Pulmonary artery endothelial cell (primary cell): ENCODE measurements around the gene ZNF423. TPM values are rescaled to one million over a fixed set of nuclear protein-coding genes. Genes with fewer than 3 reads are reported as not detected.

Source experiments
- DNase-seq: peaks from one replicate; pipeline ENCODE4 v3.0.0-alpha.2; 2011; ENCODE audit warnings: low read depth, low spot score
- total RNA-seq: library from RNA; depleted of rRNA; stranded (reverse); fragments of >200 nt; gene quantifications from 2 replicates; pipeline ENCODE4 v1.2.3, GENCODE V29; 2014

The ZNF423 gene
- total RNA-seq, 1 donor from 2014 or later, result 0.73 TPM

DNA sequence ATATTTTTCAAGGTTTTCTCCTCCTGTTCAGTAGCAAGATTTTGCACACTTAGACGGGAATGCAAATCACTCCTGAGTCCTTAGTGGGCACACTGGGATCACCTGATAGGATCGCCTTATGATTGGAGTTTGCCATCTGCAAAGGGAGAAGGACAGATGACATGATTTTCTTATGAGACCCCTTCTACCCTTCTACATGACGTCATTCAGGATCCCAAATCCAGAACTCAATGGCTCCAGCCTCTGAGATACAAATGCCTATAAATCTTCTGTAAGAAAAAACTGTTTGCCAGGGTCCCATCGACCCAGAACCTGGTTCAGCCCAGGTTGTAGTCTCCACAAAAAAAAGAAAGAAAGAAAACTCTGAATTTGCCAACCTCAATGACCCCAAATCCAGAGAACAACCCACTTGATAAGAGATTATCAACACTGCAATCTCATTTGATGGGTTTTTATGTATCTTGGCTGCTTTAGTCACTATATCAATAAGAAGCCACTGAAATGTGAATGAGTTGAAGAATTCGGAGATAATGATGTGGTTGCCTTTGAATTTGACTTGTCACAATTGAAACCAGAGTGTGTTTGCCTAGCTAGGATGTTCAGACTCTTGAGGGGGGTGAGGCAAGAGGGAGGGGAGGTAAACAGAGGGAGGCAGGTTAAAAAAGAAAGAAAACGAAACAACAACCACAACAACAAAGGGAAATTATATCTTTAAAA is 6.7 kb downstream of the ZNF423 start:
- DNase-seq, result no peak

GRCh38 chr16:49848530-49848929 is 7.4 kb downstream of the ZNF423 start:
- no peak for DNase-seq

GRCh38 chr16:49846800-49847199 is 9.1 kb downstream of the ZNF423 start:
- DNase-seq, result no peak

- DNase-seq, result no peak
Measured at GRCh38 chr16:49844359-49844758, 11.6 kb downstream of the ZNF423 start.

GRCh38 chr16:49843758-49844157 is 12.2 kb downstream of the ZNF423 start:
- DNase-seq, result no peak

- no peak for DNase-seq
Measured at GRCh38 chr16:49842972-49843371, 12.9 kb downstream of the ZNF423 start.

- no peak for DNase-seq
Measured at GRCh38 chr16:49839017-49839825, 16.7 kb downstream of the ZNF423 start.

DNA sequence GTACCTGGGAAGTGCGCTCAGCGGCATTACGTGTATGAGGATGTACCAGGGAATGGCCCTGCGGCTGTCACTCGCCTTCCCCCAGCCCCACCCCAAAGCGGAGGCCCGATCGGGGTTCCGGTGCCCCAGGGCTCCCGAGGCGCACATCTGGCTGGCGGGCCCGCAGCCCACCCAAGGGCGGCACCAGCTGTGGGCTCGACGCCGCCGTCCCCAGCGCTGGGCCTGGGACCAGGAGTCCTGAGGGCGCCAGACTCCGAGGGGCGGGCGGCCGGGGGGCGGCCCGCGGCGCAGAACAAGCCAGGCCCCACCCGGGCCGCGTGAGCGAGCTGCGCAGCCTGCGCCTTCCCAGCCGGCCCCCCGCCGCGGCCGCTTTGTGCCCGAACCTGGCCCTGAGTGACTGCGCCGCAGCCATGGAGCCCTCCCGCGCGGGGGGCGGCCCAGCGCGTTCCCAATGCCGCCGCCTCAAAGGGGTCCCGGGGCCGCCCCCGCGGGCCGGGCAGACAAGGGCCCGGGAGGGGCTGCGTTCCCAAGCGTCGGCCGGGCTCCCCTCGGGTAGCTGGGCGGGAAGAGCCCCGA is 17.4 kb downstream of the ZNF423 start:
- no peak for DNase-seq

DNA sequence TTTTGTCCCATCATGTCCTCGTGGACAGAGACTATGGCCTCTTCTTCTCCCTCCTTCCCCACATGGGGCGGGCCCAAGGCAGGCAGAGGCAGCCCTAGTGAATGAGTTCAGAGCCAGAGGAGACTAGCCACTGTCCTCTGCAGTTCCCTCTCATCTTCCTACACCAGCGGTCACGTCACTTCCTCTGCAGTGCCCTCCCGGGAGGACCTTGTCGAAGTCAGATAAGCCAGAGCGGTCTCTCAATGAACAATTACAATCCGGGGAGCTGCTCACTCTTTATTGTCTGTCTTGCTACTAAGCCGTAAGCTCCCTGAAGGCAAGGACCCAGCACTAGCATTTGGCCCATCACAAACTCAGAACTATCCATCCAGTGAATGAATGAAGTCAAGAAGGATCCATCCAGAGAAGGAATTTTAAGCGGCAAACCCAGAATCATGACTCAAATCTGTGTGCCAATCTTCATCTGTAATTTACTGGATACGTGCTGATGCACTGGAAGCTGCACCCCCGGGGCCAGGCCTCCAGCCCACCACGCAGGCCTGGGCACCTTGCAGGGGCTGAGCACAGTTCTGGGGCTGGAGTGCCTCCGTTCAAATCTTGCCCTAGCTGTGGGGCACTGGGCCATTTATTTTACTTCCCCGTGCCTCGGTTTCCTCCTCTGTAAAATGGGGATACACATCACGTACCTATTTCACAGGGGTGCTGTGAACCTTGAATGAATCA is 18.1 kb downstream of the ZNF423 start:
- DNase-seq, result no peak

DNA sequence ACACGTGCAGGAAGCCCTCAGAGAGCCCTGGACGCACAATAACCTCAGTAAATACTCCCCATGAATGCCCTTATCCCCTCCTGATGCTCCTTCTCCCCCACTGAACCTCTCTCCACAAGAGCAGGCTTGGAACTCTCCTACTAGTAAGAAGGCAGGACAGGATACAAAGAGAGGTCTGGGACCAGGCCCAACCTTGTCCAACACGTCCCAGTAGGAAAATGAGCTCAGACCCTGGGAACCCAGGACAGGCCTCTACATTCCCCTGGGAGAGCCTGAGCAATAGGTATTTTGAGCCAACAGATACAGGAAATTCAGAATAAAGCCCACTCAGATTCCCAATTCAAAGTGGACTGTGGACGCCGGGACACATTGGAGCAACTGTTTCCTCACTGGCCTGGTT is 19.2 kb downstream of the ZNF423 start:
- DNase-seq, result no peak

DNA sequence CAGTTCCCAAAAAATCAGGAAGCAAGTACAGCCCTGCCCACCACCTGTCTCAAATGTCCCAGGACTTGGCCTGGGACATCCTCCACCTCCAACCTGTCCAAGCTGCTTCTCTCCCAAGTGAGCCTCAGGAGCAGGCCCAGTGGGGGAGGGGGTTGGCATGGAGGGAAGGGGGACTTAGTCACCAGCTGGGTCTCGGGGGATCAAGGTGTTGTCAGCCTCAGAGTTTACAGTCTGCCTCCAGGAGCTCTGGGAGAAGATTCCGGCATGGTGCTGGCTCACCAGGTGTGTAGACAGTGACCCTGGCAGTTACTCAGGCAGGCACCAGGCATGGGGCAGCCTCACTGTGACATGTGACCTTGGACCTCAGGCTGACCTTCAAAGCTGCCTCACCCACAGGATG is 19.7 kb downstream of the ZNF423 start:
- DNase-seq, result no peak

- DNase-seq, result no peak
Measured at GRCh38 chr16:49835161-49835777, 20.6 kb downstream of the ZNF423 start.

- no peak for DNase-seq
Measured at GRCh38 chr16:49834531-49835151, 21.3 kb downstream of the ZNF423 start.

GRCh38 chr16:49833796-49834530 is 21.9 kb downstream of the ZNF423 start:
- no peak for DNase-seq

GRCh38 chr16:49833085-49833484 is 22.8 kb downstream of the ZNF423 start:
- DNase-seq, result no peak

DNA sequence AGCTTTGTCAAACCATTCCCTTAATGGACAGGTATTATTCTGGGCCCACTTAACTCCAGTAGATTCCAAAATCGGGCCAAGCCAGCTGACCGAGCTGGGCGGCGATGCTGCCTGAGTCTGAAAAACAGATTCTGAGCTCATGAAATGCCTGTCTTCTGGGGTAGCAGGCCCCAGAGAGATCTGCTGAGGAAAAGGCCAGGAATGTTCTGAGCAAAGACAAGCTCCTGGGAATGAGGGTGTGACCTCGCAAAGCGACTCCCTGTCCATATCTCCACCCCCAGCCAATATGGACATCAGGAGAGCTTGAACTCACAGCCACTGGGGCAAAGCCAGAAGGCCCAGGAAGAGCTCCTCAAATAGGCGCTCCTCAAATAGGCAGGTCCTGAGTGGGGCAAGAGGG is 23.7 kb downstream of the ZNF423 start:
- no peak for DNase-seq

DNA sequence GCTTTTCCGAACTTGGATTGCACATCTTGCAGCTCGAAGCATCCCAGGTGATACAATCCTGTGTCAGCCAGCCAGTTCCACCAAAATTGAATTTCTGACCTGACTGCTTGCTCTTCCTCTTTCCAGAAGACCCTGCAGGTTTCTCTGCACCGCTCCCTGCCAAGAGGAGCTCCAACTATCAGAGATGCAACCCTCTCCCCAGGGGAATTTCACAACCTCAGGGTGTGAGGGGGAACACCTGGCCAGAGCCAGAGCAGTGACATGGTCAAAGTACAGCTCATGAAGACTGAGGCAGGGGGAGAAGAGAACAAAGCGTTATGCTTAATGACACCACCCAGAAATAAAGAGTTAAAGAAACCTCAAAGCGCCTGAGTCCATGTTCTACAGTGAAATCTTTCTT is 25.0 kb downstream of the ZNF423 start:
- no peak for DNase-seq

GRCh38 chr16:49828533-49829267 is 27.2 kb downstream of the ZNF423 start:
- DNase-seq, result no peak

DNA sequence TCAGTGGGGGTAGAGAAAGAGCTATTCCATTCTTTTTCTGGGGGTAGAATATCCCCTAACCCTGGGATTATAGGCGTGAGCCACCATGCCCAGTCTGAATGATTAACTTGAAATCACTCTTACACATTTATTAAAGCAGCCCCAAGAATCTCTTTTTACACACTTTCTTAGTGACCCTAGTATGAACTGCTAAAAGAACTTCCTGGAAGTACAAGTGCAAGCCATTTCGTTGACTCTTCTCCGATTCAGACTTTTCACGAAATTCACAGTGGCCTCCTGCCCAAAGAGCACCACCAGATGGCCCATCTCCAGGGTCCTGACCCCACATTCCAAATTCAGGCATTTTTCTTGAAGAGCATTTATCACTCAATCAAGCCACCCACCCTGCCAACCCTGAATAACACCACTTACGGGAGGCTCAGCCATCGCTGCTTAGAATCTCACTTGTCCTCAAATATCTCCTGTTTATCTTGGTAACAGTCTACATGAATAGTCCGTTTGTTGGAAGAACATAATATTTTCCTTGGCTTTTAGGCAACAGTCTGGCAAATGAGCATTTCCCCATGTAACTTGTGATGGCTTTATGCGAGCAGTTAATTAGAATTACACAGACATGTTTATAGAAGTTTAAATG is 28.0 kb downstream of the ZNF423 start:
- DNase-seq, result no peak
